Posterior cingulate gyrus (tissue), 11 donors: Measurements from ENCODE around the gene SKAP1.
A peak's percentile ranks its signal among the peaks of the same experiment; 100 is the strongest.

Source experiments
- DNase-seq, 10 donors: peaks; one replicate each; pipeline versions ENCODE4 v3.0.0 to v3.0.0-alpha.2; 2020 to 2021; ENCODE audit warnings: mixed read lengths in 3 of 10
- intact Hi-C: fragments of 100-400 bp; cut with DNase I; formaldehyde crosslinking; loops from one replicate; pipeline ENCODE4 v1.15.1; 2023

The SKAP1 gene

DNA sequence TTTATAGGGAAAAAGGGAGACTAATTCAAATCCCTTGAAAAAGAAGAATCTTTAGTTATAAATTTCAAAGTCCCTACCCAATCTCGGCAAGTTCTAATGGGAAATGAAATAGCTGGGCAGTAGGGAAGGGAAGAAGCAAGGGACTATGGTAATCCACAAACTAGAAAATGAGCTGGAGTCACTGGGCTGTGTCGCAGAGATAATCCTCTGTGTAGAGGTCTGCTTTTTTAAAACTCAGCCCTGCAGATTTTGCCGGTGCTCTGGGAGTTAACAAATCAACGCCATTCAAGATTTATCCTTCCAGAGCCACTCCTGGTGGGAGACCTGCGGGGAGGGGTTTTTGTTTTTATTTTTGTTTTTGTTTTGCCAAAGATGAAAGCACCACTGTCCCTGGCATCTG is 301.6 kb downstream of the SKAP1 start:
- no peak for DNase-seq
- intact Hi-C loops = loop anchor here (5.0 kb wide), 1 partner anchor 156 kb away; the partner anchor contains the start of gene CDK5RAP3

GRCh38 chr17:48127371-48128051 is 302.5 kb downstream of the SKAP1 start:
- peak in 3 of 10 donors; percentile 13 to 31 (median 23) for DNase-seq
- intact Hi-C loops = loop anchor here (5.0 kb wide), 1 partner anchor 155 kb away; the partner anchor contains the start of gene CDK5RAP3

- intact Hi-C loops = loop anchor here (5.0 kb wide), 1 partner anchor 154 kb away; the partner anchor contains the start of gene CDK5RAP3
- no peak for DNase-seq
These were observed 303.5 kb downstream of the SKAP1 start for GRCh38 chr17:48126532-48126850.

GRCh38 chr17:48125829-48126531 is 304.0 kb downstream of the SKAP1 start:
- intact Hi-C loops = loop anchor here (5.0 kb wide), 1 partner anchor 154 kb away; the partner anchor contains the start of gene CDK5RAP3
- no peak for DNase-seq

GRCh38 chr17:48123776-48124388 is 306.1 kb downstream of the SKAP1 start:
- DNase-seq = no peak
- intact Hi-C loops = no loop called here

DNA sequence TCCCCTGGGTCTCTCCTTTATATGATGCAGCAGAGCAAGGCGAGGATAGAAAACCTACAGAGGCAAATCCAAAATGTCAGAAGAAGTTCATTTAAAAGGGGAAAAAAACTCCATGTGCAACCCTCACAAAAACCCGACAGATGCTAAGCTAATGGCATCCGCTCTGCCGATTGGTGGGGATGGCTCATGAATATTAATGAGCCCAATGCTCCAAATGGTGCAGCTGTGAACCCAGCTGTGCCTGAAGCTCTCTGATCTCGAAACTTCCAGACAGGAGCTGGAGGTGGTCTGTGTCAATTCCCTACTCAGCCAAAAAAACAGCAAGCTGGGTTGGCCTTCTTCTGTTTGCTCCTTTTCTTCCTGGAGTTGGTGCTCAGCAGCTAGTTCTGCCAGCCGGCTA is 306.9 kb downstream of the SKAP1 start:
- DNase-seq = peak in 8 of 10 donors; percentile 34 to 93 (median 60)
- intact Hi-C loops = no loop called here

DNA sequence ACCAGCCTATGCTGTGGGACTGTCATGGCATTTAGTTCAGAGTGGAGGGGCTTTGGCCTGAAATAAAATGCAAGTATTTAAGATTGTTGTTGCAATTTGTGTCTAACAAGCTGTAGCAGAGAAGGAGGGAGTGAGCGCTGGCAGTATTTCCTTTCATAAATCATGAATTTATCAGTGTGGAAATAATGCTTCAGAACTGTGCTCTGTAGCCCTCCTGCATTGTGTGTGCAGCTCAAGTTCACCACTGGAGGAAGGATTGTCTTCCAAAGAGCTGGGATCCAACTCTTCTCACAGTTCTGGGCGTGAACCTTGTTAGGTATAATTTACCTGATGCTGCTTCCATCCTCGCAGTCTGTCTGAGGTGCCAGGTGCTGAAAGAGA is 307.4 kb downstream of the SKAP1 start:
- intact Hi-C loops = no loop called here
- no peak for DNase-seq

GRCh38 chr17:48121923-48122664 is 307.9 kb downstream of the SKAP1 start:
- DNase-seq = peak in 5 of 10 donors; percentile 18 to 90 (median 45)
- intact Hi-C loops = no loop called here

- intact Hi-C loops = no loop called here
- DNase-seq = no peak
These were observed 316.8 kb downstream of the SKAP1 start for GRCh38 chr17:48113201-48113676.

DNA sequence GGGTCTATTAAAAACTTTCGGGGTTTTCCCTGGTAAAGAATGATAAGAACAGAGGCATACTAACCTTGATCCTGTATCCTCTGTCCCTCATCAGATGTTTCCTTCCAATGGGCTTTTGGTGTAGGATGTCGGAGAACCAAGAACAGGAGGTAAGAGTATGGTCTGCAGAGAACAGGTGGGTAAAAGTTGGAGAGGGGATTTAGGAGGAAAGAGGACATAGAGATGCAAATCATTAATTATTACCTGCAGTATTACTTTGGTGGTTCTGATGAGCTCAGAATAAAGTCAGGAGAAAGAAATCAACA is 318.1 kb downstream of the SKAP1 start:
- intact Hi-C loops = no loop called here
- no peak for DNase-seq

DNA sequence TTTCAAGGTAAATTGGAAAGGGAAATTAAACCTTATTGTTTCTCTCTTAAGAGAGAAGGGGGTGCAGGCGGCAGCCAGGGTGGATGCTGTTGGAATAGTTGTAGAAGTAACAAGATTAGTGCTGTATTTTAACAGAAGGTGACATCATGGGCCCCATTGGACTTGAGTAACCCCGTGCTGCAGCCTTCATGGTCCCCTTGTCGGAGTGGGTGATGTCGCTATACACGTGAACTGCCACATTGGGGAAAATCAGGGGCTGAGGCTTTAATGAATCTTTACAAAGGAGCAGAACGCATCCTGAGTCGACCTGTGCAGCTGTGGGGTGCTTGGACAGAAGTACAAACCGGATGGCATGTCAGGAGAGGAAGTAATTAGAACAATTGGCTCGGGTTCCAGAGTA is 319.3 kb downstream of the SKAP1 start:
- DNase-seq = no peak
- intact Hi-C loops = no loop called here

GRCh38 chr17:48107137-48108055 is 322.6 kb downstream of the SKAP1 start, which contains the start of gene SNX11:
Gene SNX11 (plus strand): TSS chr17:48107766. CDS start chr17:48112044, 4,278 bp downstream.
- DNase-seq = peak; percentile 85 to 99 (median 94)
- intact Hi-C loops = no loop called here

GRCh38 chr17:48106802-48107136 is 323.2 kb downstream of the SKAP1 start:
- peak in 1 of 10 donors; percentile 47 for DNase-seq
- intact Hi-C loops = no loop called here

- intact Hi-C loops = loop anchor here (5.0 kb wide), 1 partner anchor 728 kb away; the partner anchor contains the start of gene CALCOCO2
- no peak for DNase-seq
These were observed 325.6 kb downstream of the SKAP1 start for GRCh38 chr17:48104440-48104839.

GRCh38 chr17:48102798-48103715 is 327.0 kb downstream of the SKAP1 start:
- DNase-seq = no peak
- intact Hi-C loops = loop anchor here (5.0 kb wide), 1 partner anchor 729 kb away; the partner anchor contains the start of gene CALCOCO2

- no peak for DNase-seq
- intact Hi-C loops = loop anchor here (5.0 kb wide), 1 partner anchor 730 kb away; the partner anchor contains the start of gene CALCOCO2
These were observed 327.8 kb downstream of the SKAP1 start for GRCh38 chr17:48102043-48102750.

DNA sequence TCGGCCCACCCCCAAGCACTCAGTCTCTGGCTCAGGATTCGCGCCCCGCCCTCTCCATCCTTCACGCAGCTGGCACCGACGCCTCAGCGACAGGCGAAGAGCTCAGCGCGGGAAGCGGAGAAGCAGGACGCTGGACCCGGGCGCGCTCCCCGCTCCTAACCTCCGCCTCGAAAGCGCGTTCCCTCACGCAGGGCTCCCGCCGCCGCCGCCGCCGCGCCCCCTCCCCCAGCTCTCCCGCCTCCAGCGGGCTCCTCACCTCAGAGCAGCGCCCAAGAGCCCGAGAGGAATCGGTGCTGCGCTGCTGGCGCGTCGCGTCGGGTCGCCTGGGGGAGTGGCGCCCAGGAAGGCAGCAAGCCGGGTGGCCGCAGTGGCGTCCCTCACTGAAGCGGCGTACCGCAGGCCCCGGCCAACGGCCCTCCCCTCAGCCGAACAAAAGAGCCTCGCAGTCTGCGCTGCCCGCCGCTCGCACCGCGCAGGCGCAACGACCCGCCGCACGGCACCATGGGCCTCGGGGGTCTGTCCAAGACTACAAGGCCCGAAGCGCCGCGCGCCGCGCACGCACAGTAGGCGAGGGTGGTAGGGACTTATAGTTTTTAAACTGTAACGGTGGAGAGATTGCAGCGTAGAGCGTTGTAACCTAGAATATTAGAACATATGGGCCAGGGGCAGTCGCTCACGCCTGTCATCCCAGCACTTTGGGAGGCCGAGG is 328.8 kb downstream of the SKAP1 start, which contains the start of gene CBX1:
Gene CBX1 (minus strand): TSS at position 467 of the 709 bp plus-strand sequence. CDS start 24,474 bp downstream, outside the sequence.
- DNase-seq = peak; percentile 92 to 99 (median 94)
- intact Hi-C loops = loop anchor here (5.0 kb wide), 1 partner anchor 731 kb away; the partner anchor contains the start of gene CALCOCO2
